ENCODE data around the gene ELAVL3. TPM values are rescaled to one million over a fixed set of nuclear protein-coding genes. Genes with fewer than 3 reads are reported as not detected.
"Not testable (repeated sequence)": the region's sequence is repeated elsewhere in the genome, so short reads cannot be mapped to it uniquely, and the experiment has no call there.

Gene ELAVL3
- total RNA-seq, 1 experiment from 2014 or later, result 1.4 TPM

- no peaks in the 10 kb centered on the region for H3K36me3 Mint-ChIP-seq
- H3K9me3 Mint-ChIP-seq, result no peaks in the 10 kb centered on the region
- DNase-seq (ENCODE audit: low spot score) (no peak), ATAC-seq (no peak)
- no peak for TF ChIP-seq JUN (CRISPR knock-in tag; IDR thresholded peaks at IDR 0.05)
- POLR2A ChIA-PET, result no interaction called here
- H3K4me3 Mint-ChIP-seq, result peak overlapping the region; percentile 66; the same call in 1 of the 2 replicates
- CTCF ChIA-PET, result interaction anchor here (0.7 to 1.0 kb wide), 2 partner anchors 95 to 184 kb away, joined by 3 to 4 read pairs; no protein-coding TSS in a partner anchor
- peaks cover 13% of the 10 kb centered on the region for H3K4me1 Mint-ChIP-seq
- peaks cover 57% of the 10 kb centered on the region for H3K27me3 Mint-ChIP-seq (ENCODE audit: low read depth)
- H3K27ac Mint-ChIP-seq, result no peak overlapping the region
Observed at GRCh38 chr19:11478167-11479089, 2.4 kb downstream of the ELAVL3 start.

- POLR2A ChIA-PET, result no interaction called here
- Mint-ChIP-seq H3K27me3 (ENCODE audit: low read depth) (peaks cover 46% of the 10 kb centered on the region), H3K27ac (no peak overlapping the region; the same call in 1 of the 2 replicates), H3K9me3 (no peaks in the 10 kb centered on the region), H3K4me3 (no peak overlapping the region), H3K4me1 (peaks cover 4% of the 10 kb centered on the region), H3K36me3 (no peaks in the 10 kb centered on the region)
- no peak for ATAC-seq
- TF ChIP-seq FOXK1 (CRISPR knock-in tag; IDR thresholded peaks at IDR 0.05) (no peak), ZNF671 (CRISPR knock-in tag; IDR thresholded peaks at IDR 0.05) (no peak), ETV6 (CRISPR knock-in tag; IDR thresholded peaks at IDR 0.05) (no peak), NFATC4 (CRISPR knock-in tag; IDR thresholded peaks at IDR 0.05) (no peak), ZNF219 (CRISPR knock-in tag; IDR thresholded peaks at IDR 0.05; ENCODE audit: borderline replicate concordance) (no peak), SMAD3 (CRISPR knock-in tag; IDR thresholded peaks at IDR 0.05; ENCODE audit: borderline replicate concordance) (no peak), ZNF416 (CRISPR knock-in tag; IDR thresholded peaks at IDR 0.05) (no peak), MXD4 (CRISPR knock-in tag; IDR thresholded peaks at IDR 0.05; ENCODE audit: borderline replicate concordance) (no peak), CBFB (CRISPR knock-in tag; IDR thresholded peaks at IDR 0.05; ENCODE audit: low read depth) (no peak), ZMAT4 (CRISPR knock-in tag; IDR thresholded peaks at IDR 0.05) (no peak)
- TF ChIP-seq, protein P1, sequence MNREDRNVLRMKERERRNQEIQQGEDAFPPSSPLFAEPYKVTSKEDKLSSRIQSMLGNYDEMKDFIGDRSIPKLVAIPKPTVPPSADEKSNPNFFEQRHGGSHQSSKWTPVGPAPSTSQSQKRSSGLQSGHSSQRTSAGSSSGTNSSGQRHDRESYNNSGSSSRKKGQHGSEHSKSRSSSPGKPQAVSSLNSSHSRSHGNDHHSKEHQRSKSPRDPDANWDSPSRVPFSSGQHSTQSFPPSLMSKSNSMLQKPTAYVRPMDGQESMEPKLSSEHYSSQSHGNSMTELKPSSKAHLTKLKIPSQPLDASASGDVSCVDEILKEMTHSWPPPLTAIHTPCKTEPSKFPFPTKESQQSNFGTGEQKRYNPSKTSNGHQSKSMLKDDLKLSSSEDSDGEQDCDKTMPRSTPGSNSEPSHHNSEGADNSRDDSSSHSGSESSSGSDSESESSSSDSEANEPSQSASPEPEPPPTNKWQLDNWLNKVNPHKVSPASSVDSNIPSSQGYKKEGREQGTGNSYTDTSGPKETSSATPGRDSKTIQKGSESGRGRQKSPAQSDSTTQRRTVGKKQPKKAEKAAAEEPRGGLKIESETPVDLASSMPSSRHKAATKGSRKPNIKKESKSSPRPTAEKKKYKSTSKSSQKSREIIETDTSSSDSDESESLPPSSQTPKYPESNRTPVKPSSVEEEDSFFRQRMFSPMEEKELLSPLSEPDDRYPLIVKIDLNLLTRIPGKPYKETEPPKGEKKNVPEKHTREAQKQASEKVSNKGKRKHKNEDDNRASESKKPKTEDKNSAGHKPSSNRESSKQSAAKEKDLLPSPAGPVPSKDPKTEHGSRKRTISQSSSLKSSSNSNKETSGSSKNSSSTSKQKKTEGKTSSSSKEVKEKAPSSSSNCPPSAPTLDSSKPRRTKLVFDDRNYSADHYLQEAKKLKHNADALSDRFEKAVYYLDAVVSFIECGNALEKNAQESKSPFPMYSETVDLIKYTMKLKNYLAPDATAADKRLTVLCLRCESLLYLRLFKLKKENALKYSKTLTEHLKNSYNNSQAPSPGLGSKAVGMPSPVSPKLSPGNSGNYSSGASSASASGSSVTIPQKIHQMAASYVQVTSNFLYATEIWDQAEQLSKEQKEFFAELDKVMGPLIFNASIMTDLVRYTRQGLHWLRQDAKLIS (CRISPR knock-in tag; IDR thresholded peaks at IDR 0.05; ENCODE audit: borderline replicate concordance), result no peak
- DNase-seq (ENCODE audit: low spot score), result no peak
- CTCF ChIA-PET, result interaction anchor here (0.5 to 0.6 kb wide), 2 partner anchors 84 to 1461 kb away, joined by 3 read pairs; no protein-coding TSS in a partner anchor
Observed at GRCh38 chr19:11475861-11476260, 5.0 kb downstream of the ELAVL3 start.

GRCh38 chr19:11475343-11475742, 5.5 kb downstream of the ELAVL3 start:
- not testable (repeated sequence) for DNase-seq (ENCODE audit: low spot score); ATAC-seq; H3K9me3 Mint-ChIP-seq; H3K36me3 Mint-ChIP-seq; H3K27ac Mint-ChIP-seq; H3K4me1 Mint-ChIP-seq; H3K4me3 Mint-ChIP-seq
- H3K27me3 Mint-ChIP-seq (ENCODE audit: low read depth), result peaks cover 43% of the 10 kb centered on the region
- POLR2A ChIA-PET, result interaction anchor here (0.7 kb wide), 1 partner anchor 101 kb away, joined by 3 read pairs; the partner anchor contains the start of gene SWSAP1
- CTCF ChIA-PET, result interaction anchor here (0.5 to 0.7 kb wide), 3 partner anchors 85 to 1462 kb away, joined by 3 read pairs; no protein-coding TSS in a partner anchor

- ChIA-PET CTCF (interaction anchor here (2.8 kb wide), 1 partner anchor 9 kb away, joined by 8 read pairs; no protein-coding TSS in a partner anchor), POLR2A (no interaction called here)
- H3K27me3 Mint-ChIP-seq (ENCODE audit: low read depth), result peaks cover 33% of the 10 kb centered on the region
- H3K36me3 Mint-ChIP-seq, result no peaks in the 10 kb centered on the region
- no peaks in the 10 kb centered on the region for H3K4me1 Mint-ChIP-seq
- H3K27ac Mint-ChIP-seq, result no peak overlapping the region
- H3K4me3 Mint-ChIP-seq, result no peak overlapping the region
- ATAC-seq (no peak), DNase-seq (ENCODE audit: low spot score) (no peak)
- H3K9me3 Mint-ChIP-seq, result no peaks in the 10 kb centered on the region
- TF ChIP-seq E2F5 (CRISPR knock-in tag; IDR thresholded peaks at IDR 0.05), result no peak
- TF ChIP-seq ZNF219 (CRISPR knock-in tag; IDR thresholded peaks at IDR 0.05; ENCODE audit: borderline replicate concordance), result no peak
- TF ChIP-seq FOXK1 (CRISPR knock-in tag; IDR thresholded peaks at IDR 0.05), result no peak
- TF ChIP-seq TCF7 (CRISPR knock-in tag; IDR thresholded peaks at IDR 0.05; ENCODE audit: low read depth), result no peak
- no peak for TF ChIP-seq HMGA2 (CRISPR knock-in tag; IDR thresholded peaks at IDR 0.05)
- no peak for TF ChIP-seq RORB (CRISPR knock-in tag; IDR thresholded peaks at IDR 0.05)
- TF ChIP-seq ZNF396 (CRISPR knock-in tag; IDR thresholded peaks at IDR 0.05; ENCODE audit: borderline replicate concordance), result no peak
- TF ChIP-seq FOXP4 (CRISPR knock-in tag; IDR thresholded peaks at IDR 0.05), result no peak
- no peak for TF ChIP-seq ZNF423 (CRISPR knock-in tag; IDR thresholded peaks at IDR 0.05)
Observed at GRCh38 chr19:11473725-11474124, 7.1 kb downstream of the ELAVL3 start.

All from WTC11 (cell line).